ENCODE measurements around the gene FAT1. TPM values are rescaled to one million over a fixed set of nuclear protein-coding genes. Genes with fewer than 3 reads are reported as not detected.

FAT1 gene
- total RNA-seq, 1 donor from 2014 or later, result 67.7 TPM

- Mint-ChIP-seq H3K36me3 (ENCODE audit: low read depth, unreplicated experiment) (peaks cover 15% of the 10 kb centered on the region), H3K4me1 (ENCODE audit: unreplicated experiment) (peaks cover 9% of the 10 kb centered on the region), H3K27ac (ENCODE audit: unreplicated experiment) (no peak overlapping the region), H3K27me3 (ENCODE audit: unreplicated experiment) (no peaks in the 10 kb centered on the region), H3K9me3 (ENCODE audit: unreplicated experiment) (peaks cover 2% of the 10 kb centered on the region), H3K4me3 (ENCODE audit: unreplicated experiment) (no peak overlapping the region)
- DNase-seq (ENCODE audit: low spot score), result peak; percentile 72
- peak; percentile 93 for TF ChIP-seq CTCF (IDR thresholded peaks at IDR 0.05; ENCODE audit: unreplicated experiment)
These were observed 136.1 kb downstream of the FAT1 start for GRCh38 chr4:186587416-186588018.

- no peak for DNase-seq (ENCODE audit: low spot score)
- H3K36me3 Mint-ChIP-seq (ENCODE audit: low read depth, unreplicated experiment), result peaks cover 20% of the 10 kb centered on the region
- no peaks in the 10 kb centered on the region for H3K27me3 Mint-ChIP-seq (ENCODE audit: unreplicated experiment)
- peaks cover 5% of the 10 kb centered on the region for H3K9me3 Mint-ChIP-seq (ENCODE audit: unreplicated experiment)
- TF ChIP-seq CTCF (IDR thresholded peaks at IDR 0.05; ENCODE audit: unreplicated experiment), result no peak
- H3K4me3 Mint-ChIP-seq (ENCODE audit: unreplicated experiment), result no peak overlapping the region
- H3K4me1 Mint-ChIP-seq (ENCODE audit: unreplicated experiment), result peaks cover 9% of the 10 kb centered on the region
- H3K27ac Mint-ChIP-seq (ENCODE audit: unreplicated experiment), result no peak overlapping the region
These were observed 137.5 kb downstream of the FAT1 start for GRCh38 chr4:186586205-186586604.

GRCh38 chr4:186584912-186585311, 138.7 kb downstream of the FAT1 start:
- no peak for TF ChIP-seq CTCF (IDR thresholded peaks at IDR 0.05; ENCODE audit: unreplicated experiment)
- Mint-ChIP-seq H3K27ac (ENCODE audit: unreplicated experiment) (no peak overlapping the region), H3K4me3 (ENCODE audit: unreplicated experiment) (no peak overlapping the region), H3K9me3 (ENCODE audit: unreplicated experiment) (peaks cover 5% of the 10 kb centered on the region), H3K27me3 (ENCODE audit: unreplicated experiment) (no peaks in the 10 kb centered on the region), H3K4me1 (ENCODE audit: unreplicated experiment) (peaks cover 9% of the 10 kb centered on the region), H3K36me3 (ENCODE audit: low read depth, unreplicated experiment) (peaks cover 20% of the 10 kb centered on the region)
- DNase-seq (ENCODE audit: low spot score), result no peak

DNA sequence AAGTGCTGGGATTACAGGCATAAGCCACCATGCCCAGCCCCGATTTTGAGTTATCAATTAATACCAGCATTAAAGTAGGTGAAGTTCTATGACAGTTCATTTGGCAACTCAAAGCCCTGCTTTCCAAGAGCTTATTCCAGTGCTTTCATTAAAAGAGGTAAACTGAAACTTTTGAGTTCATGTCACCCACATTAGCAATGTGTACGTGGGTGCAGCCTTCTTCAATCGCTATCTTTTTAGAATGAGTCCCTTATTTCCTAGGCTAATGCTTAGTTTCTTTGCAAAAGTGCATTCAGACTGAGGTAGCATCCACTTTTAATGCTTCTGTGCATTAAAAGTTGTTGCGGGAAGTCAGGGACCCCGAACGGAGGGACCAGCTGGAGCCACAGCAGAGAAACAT, 142.2 kb downstream of the FAT1 start:
- Mint-ChIP-seq H3K27ac (ENCODE audit: unreplicated experiment) (no peak overlapping the region), H3K4me3 (ENCODE audit: unreplicated experiment) (no peak overlapping the region), H3K27me3 (ENCODE audit: unreplicated experiment) (no peaks in the 10 kb centered on the region), H3K36me3 (ENCODE audit: low read depth, unreplicated experiment) (peaks cover 8% of the 10 kb centered on the region), H3K9me3 (ENCODE audit: unreplicated experiment) (peaks cover 5% of the 10 kb centered on the region), H3K4me1 (ENCODE audit: unreplicated experiment) (peaks cover 7% of the 10 kb centered on the region)
- DNase-seq (ENCODE audit: low spot score), result no peak
- no peak for TF ChIP-seq CTCF (IDR thresholded peaks at IDR 0.05; ENCODE audit: unreplicated experiment)

DNA sequence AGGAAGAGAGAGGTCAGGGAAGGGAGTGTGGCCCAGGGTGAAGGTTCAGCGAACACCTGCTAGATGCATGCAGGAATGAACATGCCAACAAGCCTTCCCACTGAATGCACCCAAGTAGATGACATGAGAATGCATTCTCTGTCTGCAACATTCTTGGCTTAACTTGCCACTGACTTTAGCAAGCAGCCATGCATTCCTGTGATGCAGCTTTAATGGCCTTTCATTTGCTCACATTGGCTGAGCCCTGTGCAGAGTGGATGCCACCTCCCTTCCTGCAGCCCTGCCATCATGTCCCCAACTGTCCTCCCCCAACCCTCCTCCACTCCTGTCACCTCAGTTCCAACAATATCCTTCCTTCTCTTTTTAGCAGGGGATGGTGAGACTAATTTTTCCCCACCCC, 143.0 kb downstream of the FAT1 start:
- Mint-ChIP-seq H3K27me3 (ENCODE audit: unreplicated experiment) (no peaks in the 10 kb centered on the region), H3K27ac (ENCODE audit: unreplicated experiment) (no peak overlapping the region)
- DNase-seq (ENCODE audit: low spot score), result no peak

More for the DNA sequence above, 143.0 kb downstream of the FAT1 start:
- H3K9me3 Mint-ChIP-seq (ENCODE audit: unreplicated experiment), result peaks cover 5% of the 10 kb centered on the region
- H3K36me3 Mint-ChIP-seq (ENCODE audit: low read depth, unreplicated experiment), result peaks cover 8% of the 10 kb centered on the region
- H3K4me3 Mint-ChIP-seq (ENCODE audit: unreplicated experiment), result no peak overlapping the region
- TF ChIP-seq CTCF (IDR thresholded peaks at IDR 0.05; ENCODE audit: unreplicated experiment), result no peak
- peaks cover 4% of the 10 kb centered on the region for H3K4me1 Mint-ChIP-seq (ENCODE audit: unreplicated experiment)
